ENCODE results near the gene PANK4. TPM values are rescaled to one million over a fixed set of nuclear protein-coding genes. Genes with fewer than 3 reads are reported as not detected.
A peak's percentile ranks its signal among the peaks of the same experiment; 100 is the strongest.

Gene PANK4
- total and polyA plus RNA-seq, 9 of the 15 experiments (the other 6 are each of a cell fraction or from before 2014, with no cell fraction given): 0.93 to 55.6 (median 31.5) TPM

GRCh38 chr1:2506901-2507565, 19.4 kb downstream of the PANK4 start:
- intact Hi-C loops (cut with micrococcal nuclease) (no loop called here), in situ Hi-C loops (cut with MboI) (no loop called here)
- no peak for FAIRE-seq
- Histone ChIP-seq H3K9me1 (ENCODE audit: control insufficient read depth, insufficient read depth, low read length) (peaks cover 2% of the 10 kb centered on the region), H3K9me3 (replicated peaks; ENCODE audit: control insufficient read depth, insufficient read depth, low read depth, low read length) (no peaks in the 10 kb centered on the region), H3K27ac (ENCODE audit: extremely low read depth, low read depth, low read length) (no peak overlapping the region), H3K9ac (ENCODE audit: insufficient read depth in 1 of 2, low read depth in 2 of 2, low read length in 2 of 2) (peak overlapping the region in 1 of 2 experiments; percentile 68; a peak in 1 of 4 replicates), H3K79me2 (ENCODE audit: control insufficient read depth, insufficient read depth, low read length) (no peaks in the 10 kb centered on the region), H2AFZ (ENCODE audit: low read depth, low read length) (no peak overlapping the region), H3K4me1 (replicated peaks in 1 of 2; ENCODE audit: control insufficient read depth in 2 of 2, insufficient read depth in 2 of 2, low read length in 2 of 2) (peaks cover 0 to 79% of the 10 kb centered on the region in 2 experiments; a peak in 2 of 5 replicates), H3K36me3 (ENCODE audit: control insufficient read depth, insufficient read depth, low read length) (peaks cover 46% of the 10 kb centered on the region; the same call in 2 of the 3 replicates), H3K27me3 (ENCODE audit: control insufficient read depth in 2 of 2, insufficient read depth in 2 of 2, low read length in 2 of 2) (peaks cover 22 to 32% of the 10 kb centered on the region in 2 experiments; a peak in 4 of 5 replicates), H4K20me1 (replicated peaks; ENCODE audit: control insufficient read depth, insufficient read depth, low read length) (peaks cover 10% of the 10 kb centered on the region; the same call in 1 of the 2 replicates), H3K4me3 (no peak overlapping the region), H3K4me2 (ENCODE audit: insufficient read depth, low read length) (no peak overlapping the region)
- DNase-seq (ENCODE audit: extremely low read depth in 1 of 4, low spot score in 3 of 4): no peak
- CTCF ChIA-PET (ENCODE audit: low intra/inter-chr PET ratio): no interaction called here
- 72% methylated on average over 13 of the region's 15 CpGs for WGBS (ENCODE audit: insufficient coverage, low coverage, missing lambda C conversion rate)
- POLR2A ChIA-PET: interaction anchor here (0.6 to 2.1 kb wide), 10 partner anchors 8 to 1417 kb away, joined by 3 to 7 read pairs (median 4); partner anchors contain the start of gene PANK4
- BruUV-seq (replicated peaks): no TSS peak
- ATAC-seq: peak; percentile 39
- TF ChIP-seq AFF1 (IDR thresholded peaks at IDR 0.05; ENCODE audit: low read depth in 1 of 2, partially characterized antibody in 2 of 2) (no peak), DDX20 (tag; IDR thresholded peaks at IDR 0.05; ENCODE audit: low read depth) (no peak), TCFL5 (CRISPR knock-in tag; conservative IDR thresholded peaks at IDR 0.05) (no peak), ZNF165 (CRISPR knock-in tag; IDR thresholded peaks at IDR 0.05; ENCODE audit: borderline replicate concordance) (no peak), RBM14 (IDR thresholded peaks at IDR 0.05; ENCODE audit: borderline replicate concordance, insufficient read depth, low read depth, low read length) (0 out of 2 replicates have a peak, but pooled peaks have one; percentile 13), C11orf30 (IDR thresholded peaks at IDR 0.05; ENCODE audit: low read depth) (no peak), POLR2A (conservative IDR thresholded peaks at IDR 0.05) (peak; percentile 69), EP300 (IDR thresholded peaks at IDR 0.05; ENCODE audit: low read length) (no peak)
- TF ChIP-seq, protein P1, sequence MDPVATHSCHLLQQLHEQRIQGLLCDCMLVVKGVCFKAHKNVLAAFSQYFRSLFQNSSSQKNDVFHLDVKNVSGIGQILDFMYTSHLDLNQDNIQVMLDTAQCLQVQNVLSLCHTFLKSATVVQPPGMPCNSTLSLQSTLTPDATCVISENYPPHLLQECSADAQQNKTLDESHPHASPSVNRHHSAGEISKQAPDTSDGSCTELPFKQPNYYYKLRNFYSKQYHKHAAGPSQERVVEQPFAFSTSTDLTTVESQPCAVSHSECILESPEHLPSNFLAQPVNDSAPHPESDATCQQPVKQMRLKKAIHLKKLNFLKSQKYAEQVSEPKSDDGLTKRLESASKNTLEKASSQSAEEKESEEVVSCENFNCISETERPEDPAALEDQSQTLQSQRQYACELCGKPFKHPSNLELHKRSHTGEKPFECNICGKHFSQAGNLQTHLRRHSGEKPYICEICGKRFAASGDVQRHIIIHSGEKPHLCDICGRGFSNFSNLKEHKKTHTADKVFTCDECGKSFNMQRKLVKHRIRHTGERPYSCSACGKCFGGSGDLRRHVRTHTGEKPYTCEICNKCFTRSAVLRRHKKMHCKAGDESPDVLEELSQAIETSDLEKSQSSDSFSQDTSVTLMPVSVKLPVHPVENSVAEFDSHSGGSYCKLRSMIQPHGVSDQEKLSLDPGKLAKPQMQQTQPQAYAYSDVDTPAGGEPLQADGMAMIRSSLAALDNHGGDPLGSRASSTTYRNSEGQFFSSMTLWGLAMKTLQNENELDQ (CRISPR knock-in tag; IDR thresholded peaks at IDR 0.05; ENCODE audit: borderline replicate concordance): no peak
- TF ChIP-seq, protein P2, sequence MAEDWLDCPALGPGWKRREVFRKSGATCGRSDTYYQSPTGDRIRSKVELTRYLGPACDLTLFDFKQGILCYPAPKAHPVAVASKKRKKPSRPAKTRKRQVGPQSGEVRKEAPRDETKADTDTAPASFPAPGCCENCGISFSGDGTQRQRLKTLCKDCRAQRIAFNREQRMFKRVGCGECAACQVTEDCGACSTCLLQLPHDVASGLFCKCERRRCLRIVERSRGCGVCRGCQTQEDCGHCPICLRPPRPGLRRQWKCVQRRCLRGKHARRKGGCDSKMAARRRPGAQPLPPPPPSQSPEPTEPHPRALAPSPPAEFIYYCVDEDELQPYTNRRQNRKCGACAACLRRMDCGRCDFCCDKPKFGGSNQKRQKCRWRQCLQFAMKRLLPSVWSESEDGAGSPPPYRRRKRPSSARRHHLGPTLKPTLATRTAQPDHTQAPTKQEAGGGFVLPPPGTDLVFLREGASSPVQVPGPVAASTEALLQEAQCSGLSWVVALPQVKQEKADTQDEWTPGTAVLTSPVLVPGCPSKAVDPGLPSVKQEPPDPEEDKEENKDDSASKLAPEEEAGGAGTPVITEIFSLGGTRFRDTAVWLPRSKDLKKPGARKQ (CRISPR knock-in tag; IDR thresholded peaks at IDR 0.05): no peak
- TF ChIP-seq, protein P3, sequence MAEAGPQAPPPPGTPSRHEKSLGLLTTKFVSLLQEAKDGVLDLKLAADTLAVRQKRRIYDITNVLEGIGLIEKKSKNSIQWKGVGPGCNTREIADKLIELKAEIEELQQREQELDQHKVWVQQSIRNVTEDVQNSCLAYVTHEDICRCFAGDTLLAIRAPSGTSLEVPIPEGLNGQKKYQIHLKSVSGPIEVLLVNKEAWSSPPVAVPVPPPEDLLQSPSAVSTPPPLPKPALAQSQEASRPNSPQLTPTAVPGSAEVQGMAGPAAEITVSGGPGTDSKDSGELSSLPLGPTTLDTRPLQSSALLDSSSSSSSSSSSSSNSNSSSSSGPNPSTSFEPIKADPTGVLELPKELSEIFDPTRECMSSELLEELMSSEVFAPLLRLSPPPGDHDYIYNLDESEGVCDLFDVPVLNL (CRISPR knock-in tag; IDR thresholded peaks at IDR 0.05; ENCODE audit: low read depth): no peak
